HG03565 (cell line): ENCODE measurements around the gene LRRC37A3.
"Not testable (repeated sequence)": the region's sequence is repeated elsewhere in the genome, so short reads cannot be mapped to it uniquely, and the experiment has no call there.

Experiments
- ATAC-seq: cut with Tn5 transposase; IDR thresholded peaks from one replicate; pipeline ENCODE4 v1.9.1; 2021; ENCODE audit warnings: mild to moderate bottlenecking, moderate library complexity; ENCODE audit not compliant: unreplicated experiment

The LRRC37A3 gene

DNA sequence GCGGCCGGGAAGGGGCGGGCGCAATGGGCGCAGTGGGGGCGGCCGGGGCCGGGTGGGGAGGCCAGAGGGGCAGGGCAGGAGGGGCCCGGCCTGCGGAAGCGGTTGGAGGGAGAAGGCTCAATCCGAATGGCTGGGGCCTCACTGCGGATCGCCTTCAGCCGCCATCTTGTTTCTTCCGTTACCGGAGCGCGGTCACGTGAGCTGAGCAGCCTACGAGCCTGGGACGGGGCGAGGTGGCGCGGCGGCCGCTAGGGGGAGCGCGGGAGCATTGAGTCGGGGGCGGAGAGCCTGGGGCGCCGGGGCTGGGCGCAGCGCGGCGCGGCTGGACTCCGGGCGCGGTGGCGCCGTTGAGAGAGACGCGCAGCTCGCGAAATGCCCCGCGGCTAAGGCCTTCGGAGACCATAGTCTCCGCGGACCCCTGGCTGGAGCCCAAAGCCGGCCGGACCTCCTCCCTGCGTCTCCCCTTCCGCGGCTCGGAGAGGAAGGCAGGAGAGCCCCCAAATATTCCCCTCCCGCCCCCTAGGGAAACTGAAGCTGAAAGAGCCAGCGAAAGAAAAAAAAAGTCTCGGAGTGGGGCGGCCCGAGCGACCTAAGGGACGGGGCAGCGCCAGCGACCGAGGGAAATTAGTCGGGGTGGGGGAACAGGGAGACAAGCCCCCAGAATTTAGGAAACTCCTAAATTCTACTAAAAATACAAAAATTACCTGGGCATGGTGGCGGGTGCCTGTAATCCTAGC lies at the start of gene LRRC37A3:
Gene LRRC37A3 (minus strand): TSS at position 190 of the 737 bp plus-strand sequence. CDS start 22,221 bp downstream, outside the sequence.
- ATAC-seq = peak; percentile 77

DNA sequence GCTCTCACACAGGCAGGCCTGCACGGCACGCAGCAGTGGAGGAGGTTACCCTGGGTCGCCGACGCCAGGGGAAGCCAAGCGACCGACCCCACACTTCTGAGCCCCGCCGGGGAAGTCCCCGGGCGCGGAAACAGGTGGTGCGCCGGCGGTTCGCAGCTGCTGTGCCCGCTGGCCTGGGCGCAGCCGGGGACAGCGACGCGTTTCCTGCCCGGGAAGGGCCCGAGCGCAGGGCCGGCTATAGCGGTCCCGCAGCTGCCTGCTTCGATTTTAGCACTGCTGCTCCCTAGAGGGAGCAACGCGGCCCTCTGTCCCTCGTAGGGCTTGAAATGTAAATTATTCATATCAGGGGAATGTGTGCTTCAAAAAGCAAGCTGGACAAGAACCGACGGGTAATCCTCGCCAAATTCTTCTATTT lies 46.6 kb upstream of the LRRC37A3 start:
- peak; percentile 79 for ATAC-seq

DNA sequence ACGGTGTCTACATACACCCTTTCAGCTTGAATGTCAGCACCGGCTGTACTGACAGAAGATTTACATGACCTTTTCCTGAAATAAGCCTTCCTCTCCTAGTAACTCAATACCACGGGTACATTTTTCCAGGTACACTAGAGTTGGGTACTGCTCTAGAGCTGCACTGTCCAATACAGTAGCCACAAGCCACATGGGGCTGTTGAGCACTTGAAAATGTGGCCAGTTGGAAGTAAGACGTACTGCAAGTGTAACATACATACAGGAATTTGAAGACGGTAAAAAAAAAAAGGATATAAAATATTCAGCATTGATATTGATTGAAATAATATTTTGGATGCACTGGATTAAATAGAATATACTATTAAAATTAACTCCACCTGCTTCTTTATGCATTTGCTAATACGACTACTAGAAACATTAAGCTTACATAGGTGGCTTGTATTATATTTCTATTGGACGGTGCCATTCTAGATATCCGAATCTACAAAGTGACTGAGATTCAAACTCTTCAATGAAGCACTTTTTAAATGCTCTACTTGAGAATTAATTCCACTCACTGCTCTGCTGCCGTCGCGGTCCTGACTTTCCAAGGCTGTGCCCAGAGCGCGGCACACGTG lies 46.1 kb upstream of the LRRC37A3 start:
- not testable (repeated sequence) for ATAC-seq

DNA sequence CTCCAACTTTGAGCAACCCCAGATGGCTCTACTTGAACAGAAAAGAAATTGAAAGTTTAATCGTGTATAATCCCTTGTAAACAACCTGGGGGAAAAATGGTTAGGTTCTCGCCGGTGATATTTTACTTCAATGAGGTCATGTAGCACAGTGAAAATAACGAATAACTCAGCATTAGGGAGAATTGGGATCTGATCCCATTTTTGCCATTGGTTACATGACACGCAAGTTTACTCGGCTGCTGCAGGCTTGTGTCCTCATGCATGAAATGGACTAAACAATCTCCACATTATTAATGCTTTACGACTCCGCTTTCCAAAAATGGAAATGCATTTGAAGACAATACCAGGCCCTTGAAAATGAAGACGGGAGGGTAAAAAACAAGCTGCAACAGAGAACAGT lies 45.5 kb upstream of the LRRC37A3 start:
- ATAC-seq = no peak

- ATAC-seq = not testable (repeated sequence)
Measured at GRCh38 chr17:64963814-64964213, 44.5 kb upstream of the LRRC37A3 start.

DNA sequence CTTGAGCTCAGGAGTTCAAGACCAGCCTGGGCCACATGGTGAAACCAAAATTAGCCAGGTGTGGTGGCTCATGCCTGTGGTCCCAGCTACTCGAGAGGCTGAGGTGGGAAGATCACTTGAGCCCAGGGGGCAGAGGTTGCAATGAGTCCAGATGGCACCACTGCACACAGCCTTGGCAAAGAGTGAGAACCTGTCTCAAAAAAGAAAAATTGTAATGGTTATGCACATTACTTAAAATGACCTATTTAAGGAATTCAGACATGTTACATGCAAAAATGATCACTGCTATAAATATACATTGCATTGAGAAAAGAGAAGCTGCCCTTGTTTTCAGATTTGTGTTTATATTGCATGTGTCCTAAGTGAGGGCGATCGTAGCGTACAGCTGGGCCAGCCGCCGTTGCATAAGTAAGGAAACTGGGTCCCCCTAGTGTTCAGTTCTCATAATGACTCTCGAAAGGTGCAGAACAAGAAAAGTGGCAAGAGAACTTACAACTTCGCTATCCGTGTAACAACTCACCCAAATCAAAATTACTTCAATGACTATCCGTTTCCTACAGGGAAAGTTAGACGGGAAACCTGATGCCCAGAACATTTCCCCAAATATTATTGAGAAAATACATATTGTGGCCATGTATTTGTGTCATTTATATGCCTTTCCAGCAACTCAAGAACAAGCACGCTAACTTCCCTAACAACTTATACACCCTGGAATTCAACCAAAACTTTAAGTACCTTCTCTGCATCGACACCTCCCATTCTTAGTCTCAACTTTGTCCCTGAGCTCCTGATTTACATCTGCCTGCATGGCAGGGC lies 42.5 kb upstream of the LRRC37A3 start:
- ATAC-seq = not testable (repeated sequence)

- ATAC-seq = no peak
Measured at GRCh38 chr17:64951877-64952276, 32.6 kb upstream of the LRRC37A3 start.

- no peak for ATAC-seq
Measured at GRCh38 chr17:64950871-64951270, 31.6 kb upstream of the LRRC37A3 start.

- no peak for ATAC-seq
Measured at GRCh38 chr17:64947152-64947551, 27.9 kb upstream of the LRRC37A3 start.

GRCh38 chr17:64941761-64942160 lies 22.5 kb upstream of the LRRC37A3 start:
- no peak for ATAC-seq

DNA sequence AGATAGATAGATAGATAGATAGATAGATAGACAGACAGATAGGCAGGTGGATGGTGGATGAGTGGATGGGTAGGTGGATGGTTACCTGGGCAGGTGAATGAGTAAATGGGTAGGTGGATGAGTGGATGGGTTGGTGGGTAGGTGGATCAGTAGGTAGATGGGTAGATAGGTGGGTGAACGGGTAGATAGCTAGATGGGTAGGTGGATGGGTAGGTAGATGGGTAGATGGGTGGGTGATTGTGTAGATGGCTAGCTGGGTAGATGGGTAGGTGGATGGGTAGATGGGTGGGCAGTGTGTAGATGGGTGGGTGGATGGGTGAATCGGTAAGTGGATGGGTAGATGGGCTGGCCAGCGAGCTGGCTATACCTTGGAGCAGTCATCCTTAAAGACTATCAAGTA lies 21.8 kb upstream of the LRRC37A3 start:
- no peak for ATAC-seq

DNA sequence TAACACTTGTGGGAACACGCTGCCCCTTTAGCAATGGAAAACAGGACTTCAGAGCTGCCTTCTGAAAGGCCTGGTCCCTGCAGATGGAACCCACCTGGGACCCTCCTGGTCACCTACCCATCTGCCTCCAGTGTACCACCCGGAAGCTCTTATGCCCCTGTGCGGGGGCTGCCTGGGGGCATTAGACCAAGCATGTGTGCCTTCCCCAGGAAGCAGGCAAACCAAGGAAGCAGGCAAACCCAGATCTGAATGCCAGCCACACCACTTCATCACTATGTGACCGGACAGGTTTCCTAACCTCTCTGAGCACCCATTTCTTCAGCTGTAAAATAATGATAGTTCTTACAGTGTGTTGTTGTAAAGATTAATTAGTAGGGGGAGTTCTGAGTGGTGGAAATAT lies 20.8 kb upstream of the LRRC37A3 start:
- no peak for ATAC-seq

DNA sequence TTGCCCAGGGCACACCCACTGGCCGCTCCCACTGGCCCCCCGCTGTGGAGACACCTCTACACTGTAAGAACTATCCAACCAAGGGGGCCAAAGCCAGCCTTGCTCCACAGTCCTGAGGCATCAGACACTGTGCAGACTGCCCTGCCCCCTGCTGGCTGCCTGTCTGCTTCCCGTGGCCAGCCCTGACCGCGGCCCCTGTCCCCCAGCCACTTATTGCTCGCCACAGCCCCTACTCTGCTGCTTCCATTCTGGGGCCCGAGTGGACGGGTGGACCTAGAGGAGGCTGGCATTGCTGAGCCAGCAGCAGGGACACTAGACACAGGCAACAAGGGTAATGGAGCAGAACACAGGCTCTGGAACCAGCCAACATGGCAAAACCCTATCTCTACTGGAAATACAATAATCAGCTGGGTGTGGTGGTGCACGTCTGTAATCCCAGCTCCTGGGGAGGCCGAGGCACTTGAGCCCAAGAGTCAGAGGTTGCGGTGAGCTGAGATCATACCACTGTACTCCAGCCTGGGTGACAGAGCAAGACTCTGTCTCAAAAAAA lies 19.7 kb upstream of the LRRC37A3 start:
- no peak for ATAC-seq

DNA sequence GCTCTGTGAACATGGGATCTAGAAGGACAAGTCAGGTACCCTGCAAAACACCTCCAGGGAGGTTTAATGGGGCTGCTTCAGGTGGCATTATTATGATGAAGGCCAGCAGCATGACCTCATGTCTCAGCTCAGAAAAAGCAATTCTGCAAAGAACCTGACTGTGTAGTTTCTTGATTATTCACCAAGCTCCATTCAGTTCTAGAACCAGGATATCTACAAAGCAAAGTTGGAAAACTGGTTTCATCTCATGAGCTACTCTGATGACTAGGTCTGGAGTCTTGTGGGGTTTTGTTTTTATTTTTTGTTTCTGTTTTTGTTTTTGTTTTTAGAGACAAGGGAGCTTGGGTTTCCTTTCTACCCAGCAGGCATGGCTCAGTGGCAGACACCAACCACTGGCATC lies 19.0 kb upstream of the LRRC37A3 start:
- no peak for ATAC-seq

DNA sequence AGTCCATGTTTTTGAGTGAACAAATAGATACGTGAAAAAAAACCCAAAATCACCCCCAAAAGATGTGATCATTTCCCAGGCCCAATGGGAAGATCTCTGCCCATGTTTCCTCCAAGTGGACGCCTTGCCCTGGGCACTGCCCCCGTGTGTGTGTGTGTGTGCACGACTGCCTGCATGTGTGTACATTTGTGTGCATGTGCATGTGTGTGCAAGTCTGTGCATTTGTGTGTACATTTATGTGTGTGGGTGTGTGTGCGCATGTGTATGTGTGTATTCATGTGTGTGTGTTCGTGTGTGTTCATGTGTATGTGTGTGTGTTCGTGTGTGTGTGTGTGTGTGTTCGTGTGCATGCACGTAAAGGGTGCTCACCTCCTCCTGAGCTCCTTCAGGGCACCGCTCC lies 16.8 kb upstream of the LRRC37A3 start:
- ATAC-seq = no peak

GRCh38 chr17:64934284-64934778 lies 15.1 kb upstream of the LRRC37A3 start:
- not testable (repeated sequence) for ATAC-seq

DNA sequence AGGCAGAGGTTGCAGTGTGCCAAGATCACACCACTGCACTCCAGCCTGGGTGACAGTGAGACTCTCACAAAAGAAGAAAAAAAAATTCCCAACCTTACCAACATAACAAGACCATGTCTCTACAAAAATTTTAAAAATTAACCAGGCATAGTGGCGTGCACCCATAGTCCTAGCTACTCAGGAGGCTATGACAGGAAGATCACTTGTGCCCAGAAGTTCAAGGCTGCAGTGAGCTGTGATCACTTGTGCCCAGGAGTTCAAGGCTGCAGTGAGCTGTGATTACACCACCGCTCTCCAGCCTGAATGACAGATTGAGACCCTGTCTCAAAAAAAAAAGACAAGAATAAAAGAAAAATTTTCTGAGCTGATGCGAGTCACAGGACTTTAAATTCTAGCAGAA lies 13.6 kb upstream of the LRRC37A3 start:
- not testable (repeated sequence) for ATAC-seq

DNA sequence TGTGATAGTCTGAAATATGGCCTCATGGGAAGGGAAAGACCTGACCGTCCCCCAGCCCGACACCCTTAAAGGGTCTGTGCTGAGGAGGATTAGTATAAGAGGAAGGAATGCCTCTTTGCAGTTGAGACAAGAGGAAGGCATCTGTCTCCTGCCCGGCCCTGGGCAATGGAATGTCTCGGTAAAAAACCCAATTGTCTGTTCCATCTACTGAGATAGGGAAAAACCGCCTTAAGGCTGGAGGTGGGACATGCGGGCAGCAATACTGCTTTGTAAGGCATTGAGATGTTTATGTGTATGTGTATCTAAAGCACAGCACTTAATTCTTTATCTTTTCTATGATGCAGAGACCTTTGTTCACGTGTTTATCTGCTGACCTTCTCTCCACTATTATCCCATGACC lies 11.1 kb upstream of the LRRC37A3 start:
- not testable (repeated sequence) for ATAC-seq

DNA sequence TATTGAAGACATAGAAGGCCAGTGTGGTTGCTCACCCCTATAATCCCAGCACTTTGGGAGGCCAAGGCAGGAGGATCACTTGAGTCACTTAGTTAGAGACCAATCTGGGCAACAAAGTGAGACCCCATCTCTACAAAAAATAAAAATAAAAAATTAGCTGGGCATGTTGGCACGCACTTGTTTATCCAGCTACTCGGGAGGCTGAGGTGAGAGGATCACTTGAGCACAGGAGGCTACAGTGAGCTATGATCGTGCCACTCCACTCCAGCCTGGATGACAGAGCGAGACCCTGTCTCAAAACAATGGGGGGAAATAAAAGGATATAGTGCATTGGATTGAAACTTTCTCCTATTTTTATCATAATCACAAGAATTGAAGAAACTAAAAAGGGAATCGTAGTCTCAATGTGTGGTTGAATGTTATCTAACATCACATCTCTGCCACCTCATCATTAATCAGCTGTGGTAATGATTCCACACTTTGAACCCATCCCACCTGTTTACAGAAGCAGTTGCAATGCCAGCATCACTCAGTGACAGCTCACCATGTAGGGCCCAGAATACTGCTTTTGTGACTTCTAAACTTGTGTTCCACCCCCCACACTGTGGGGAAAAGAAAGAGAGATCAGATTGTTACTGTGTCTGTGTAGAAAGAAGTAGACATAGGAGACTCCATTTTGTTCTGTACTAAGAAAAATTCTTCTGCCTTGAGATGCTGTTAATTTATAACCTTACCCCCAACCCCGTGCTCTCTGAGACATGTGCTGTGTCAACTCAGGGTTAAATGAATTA lies 10.3 kb upstream of the LRRC37A3 start:
- ATAC-seq = not testable (repeated sequence)

DNA sequence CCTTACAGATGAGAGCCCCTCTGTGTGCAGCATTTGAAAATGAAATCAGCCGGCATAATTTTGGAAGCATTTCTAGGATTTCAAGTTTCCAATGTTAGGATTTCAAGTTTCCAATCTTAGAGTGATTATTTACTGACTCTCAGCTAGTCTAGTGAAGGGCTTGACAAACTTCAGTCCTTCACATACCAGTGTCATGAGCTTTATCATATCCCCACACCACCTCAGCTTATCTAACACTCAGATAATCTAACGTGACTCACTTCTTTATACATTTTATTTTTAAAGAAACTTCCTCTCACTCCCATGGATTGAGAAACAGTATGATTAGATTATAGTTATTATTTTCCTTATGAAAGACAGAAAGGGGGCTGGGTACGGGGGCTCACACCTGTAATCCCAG lies 9.4 kb upstream of the LRRC37A3 start:
- not testable (repeated sequence) for ATAC-seq
